Measurements from ENCODE around the gene FBXL12.

DNA sequence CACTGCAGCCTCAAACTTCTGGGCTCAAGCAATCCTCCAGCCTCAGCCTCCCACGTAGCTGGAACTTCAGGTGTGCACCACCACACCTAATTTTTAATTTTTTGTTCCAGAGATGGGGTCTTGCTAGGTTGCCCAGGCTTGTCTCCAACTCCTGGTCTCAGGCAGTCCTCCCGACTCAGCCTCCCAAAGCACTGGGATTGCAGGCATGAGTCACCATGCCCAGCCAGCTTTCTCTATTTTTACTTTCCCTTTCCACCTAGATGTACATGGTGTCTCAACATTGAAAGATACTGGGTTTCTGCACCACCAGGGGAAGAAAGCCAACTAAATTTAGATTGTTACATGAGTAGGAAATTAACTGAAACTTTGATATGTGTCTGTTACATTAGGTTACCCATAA is 36.5 kb downstream of the FBXL12 start:
- TF ChIP-seq, protein P1, sequence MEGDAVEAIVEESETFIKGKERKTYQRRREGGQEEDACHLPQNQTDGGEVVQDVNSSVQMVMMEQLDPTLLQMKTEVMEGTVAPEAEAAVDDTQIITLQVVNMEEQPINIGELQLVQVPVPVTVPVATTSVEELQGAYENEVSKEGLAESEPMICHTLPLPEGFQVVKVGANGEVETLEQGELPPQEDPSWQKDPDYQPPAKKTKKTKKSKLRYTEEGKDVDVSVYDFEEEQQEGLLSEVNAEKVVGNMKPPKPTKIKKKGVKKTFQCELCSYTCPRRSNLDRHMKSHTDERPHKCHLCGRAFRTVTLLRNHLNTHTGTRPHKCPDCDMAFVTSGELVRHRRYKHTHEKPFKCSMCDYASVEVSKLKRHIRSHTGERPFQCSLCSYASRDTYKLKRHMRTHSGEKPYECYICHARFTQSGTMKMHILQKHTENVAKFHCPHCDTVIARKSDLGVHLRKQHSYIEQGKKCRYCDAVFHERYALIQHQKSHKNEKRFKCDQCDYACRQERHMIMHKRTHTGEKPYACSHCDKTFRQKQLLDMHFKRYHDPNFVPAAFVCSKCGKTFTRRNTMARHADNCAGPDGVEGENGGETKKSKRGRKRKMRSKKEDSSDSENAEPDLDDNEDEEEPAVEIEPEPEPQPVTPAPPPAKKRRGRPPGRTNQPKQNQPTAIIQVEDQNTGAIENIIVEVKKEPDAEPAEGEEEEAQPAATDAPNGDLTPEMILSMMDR (IDR thresholded peaks at IDR 0.05), result no peak
- TF ChIP-seq POLR2A (IDR thresholded peaks at IDR 0.05; ENCODE audit: low read depth) (no peak), EP300 (IDR thresholded peaks at IDR 0.05) (no peak), POLR2AphosphoS5 (IDR thresholded peaks at IDR 0.05) (no peak)

All from esophagus muscularis mucosa (tissue), 4 donors.